ENCODE data around the gene FAM156A. TPM values are rescaled to one million over a fixed set of nuclear protein-coding genes. Genes with fewer than 3 reads are reported as not detected.
"Not testable (repeated sequence)": the region's sequence is repeated elsewhere in the genome, so short reads cannot be mapped to it uniquely, and the experiment has no call there.

The FAM156A gene
- 13.2 and 20.8 TPM in 2 replicates for total RNA-seq (2014; rRNA removed; shearing (Covaris generic))

- not testable (repeated sequence) for DNase-seq (ENCODE audit: low spot score)
Observed at GRCh38 chrX:52958113-52958959, at the start of gene FAM156A. FAM156A (minus strand) TSS chrX:52958518; CDS start chrX:52948588, 9,930 bp downstream.

GRCh38 chrX:53005327-53005726, 47.0 kb upstream of the FAM156A start:
- DNase-seq (ENCODE audit: low spot score) = no peak

GRCh38 chrX:53004811-53005210, 46.5 kb upstream of the FAM156A start:
- no peak for DNase-seq (ENCODE audit: low spot score)

GRCh38 chrX:53004038-53004437, 45.7 kb upstream of the FAM156A start:
- DNase-seq (ENCODE audit: low spot score) = no peak

- no peak for DNase-seq (ENCODE audit: low spot score)
Observed at GRCh38 chrX:53003111-53003510, 44.8 kb upstream of the FAM156A start.

GRCh38 chrX:53001958-53002357, 43.6 kb upstream of the FAM156A start:
- no peak for DNase-seq (ENCODE audit: low spot score)

- no peak for DNase-seq (ENCODE audit: low spot score)
Observed at GRCh38 chrX:53000447-53001135, 42.3 kb upstream of the FAM156A start.

GRCh38 chrX:52995987-52996331, 37.6 kb upstream of the FAM156A start:
- DNase-seq (ENCODE audit: low spot score) = no peak

GRCh38 chrX:52995135-52995986, 37.0 kb upstream of the FAM156A start:
- peak; percentile 94 for DNase-seq (ENCODE audit: low spot score)

GRCh38 chrX:52990848-52991247, 32.5 kb upstream of the FAM156A start:
- no peak for DNase-seq (ENCODE audit: low spot score)

GRCh38 chrX:52990011-52990631, 31.8 kb upstream of the FAM156A start:
- peak; percentile 63 for DNase-seq (ENCODE audit: low spot score)

- no peak for DNase-seq (ENCODE audit: low spot score)
Observed at GRCh38 chrX:52988985-52989917, 30.9 kb upstream of the FAM156A start.

- DNase-seq (ENCODE audit: low spot score) = no peak
Observed at GRCh38 chrX:52983321-52984000, 25.1 kb upstream of the FAM156A start.

GRCh38 chrX:52979993-52980392, 21.7 kb upstream of the FAM156A start:
- DNase-seq (ENCODE audit: low spot score) = no peak

GRCh38 chrX:52979568-52979967, 21.2 kb upstream of the FAM156A start:
- no peak for DNase-seq (ENCODE audit: low spot score)

GRCh38 chrX:52977953-52978352, 19.6 kb upstream of the FAM156A start:
- no peak for DNase-seq (ENCODE audit: low spot score)

- DNase-seq (ENCODE audit: low spot score) = not testable (repeated sequence)
Observed at GRCh38 chrX:52975576-52975975, 17.3 kb upstream of the FAM156A start.

- DNase-seq (ENCODE audit: low spot score) = not testable (repeated sequence)
Observed at GRCh38 chrX:52974336-52974992, 16.1 kb upstream of the FAM156A start.

- DNase-seq (ENCODE audit: low spot score) = not testable (repeated sequence)
Observed at GRCh38 chrX:52967922-52968321, 9.6 kb upstream of the FAM156A start.

Measured in HT-29 (cell line).